ENCODE measurements around the gene POLR2C.

DNA sequence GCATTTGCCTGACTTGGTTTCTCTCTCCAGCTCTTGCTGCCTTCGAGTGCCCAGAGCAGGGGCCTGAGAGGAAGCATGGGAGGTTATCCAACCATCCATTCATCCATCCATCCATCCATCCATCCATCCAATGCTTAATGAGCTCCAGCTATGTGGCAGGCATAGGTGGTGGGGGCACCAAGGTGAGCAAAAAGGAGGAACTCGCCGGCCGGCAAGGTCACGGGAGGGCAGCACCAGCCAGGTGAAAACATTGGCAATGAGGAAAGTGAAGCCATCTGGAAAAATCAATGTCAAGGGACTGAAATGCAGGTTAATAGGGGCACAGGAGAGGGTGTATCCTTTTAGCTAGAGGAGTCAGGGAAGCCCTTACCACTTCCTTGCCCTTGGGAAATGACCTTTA, 42.0 kb downstream of the POLR2C start:
- TF ChIP-seq POLR2A (IDR thresholded peaks at IDR 0.05), result no peak
- TF ChIP-seq, protein P1, sequence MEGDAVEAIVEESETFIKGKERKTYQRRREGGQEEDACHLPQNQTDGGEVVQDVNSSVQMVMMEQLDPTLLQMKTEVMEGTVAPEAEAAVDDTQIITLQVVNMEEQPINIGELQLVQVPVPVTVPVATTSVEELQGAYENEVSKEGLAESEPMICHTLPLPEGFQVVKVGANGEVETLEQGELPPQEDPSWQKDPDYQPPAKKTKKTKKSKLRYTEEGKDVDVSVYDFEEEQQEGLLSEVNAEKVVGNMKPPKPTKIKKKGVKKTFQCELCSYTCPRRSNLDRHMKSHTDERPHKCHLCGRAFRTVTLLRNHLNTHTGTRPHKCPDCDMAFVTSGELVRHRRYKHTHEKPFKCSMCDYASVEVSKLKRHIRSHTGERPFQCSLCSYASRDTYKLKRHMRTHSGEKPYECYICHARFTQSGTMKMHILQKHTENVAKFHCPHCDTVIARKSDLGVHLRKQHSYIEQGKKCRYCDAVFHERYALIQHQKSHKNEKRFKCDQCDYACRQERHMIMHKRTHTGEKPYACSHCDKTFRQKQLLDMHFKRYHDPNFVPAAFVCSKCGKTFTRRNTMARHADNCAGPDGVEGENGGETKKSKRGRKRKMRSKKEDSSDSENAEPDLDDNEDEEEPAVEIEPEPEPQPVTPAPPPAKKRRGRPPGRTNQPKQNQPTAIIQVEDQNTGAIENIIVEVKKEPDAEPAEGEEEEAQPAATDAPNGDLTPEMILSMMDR (IDR thresholded peaks at IDR 0.05), result no peak
